SU-DHL-6 (cell line): ENCODE results near the gene AGAP3.

Experiments
- CTCF ChIP-seq: fragments of 200-600 bp; sonication (generic); IDR thresholded peaks from one replicate; pipeline ENCODE4 v1.5.1; 2017; ENCODE audit warnings: antibody characterized with exemption, mild to moderate bottlenecking, low read length, moderate library complexity; ENCODE audit not compliant: insufficient read depth, poor library complexity, severe bottlenecking
- EZH2phosphoT487 ChIP-seq: fragments of 200-600 bp; sonication (generic), shearing (Covaris generic); conservative IDR thresholded peaks from 2 replicates; pipeline ENCODE4 v1.6.1; 2018; ENCODE audit warnings: mild to moderate bottlenecking, antibody characterized with exemption, low read length, moderate library complexity, mixed read lengths

GRCh38 chr7:151185762-151186639, 99.7 kb downstream of the AGAP3 start:
- no peak for TF ChIP-seq CTCF
- no peak for TF ChIP-seq EZH2phosphoT487
